ENCODE data around the gene KCNH5. TPM values are rescaled to one million over a fixed set of nuclear protein-coding genes. Genes with fewer than 3 reads are reported as not detected.

The KCNH5 gene
- total RNA-seq, 1 experiment from 2014 or later, result not detected

DNA sequence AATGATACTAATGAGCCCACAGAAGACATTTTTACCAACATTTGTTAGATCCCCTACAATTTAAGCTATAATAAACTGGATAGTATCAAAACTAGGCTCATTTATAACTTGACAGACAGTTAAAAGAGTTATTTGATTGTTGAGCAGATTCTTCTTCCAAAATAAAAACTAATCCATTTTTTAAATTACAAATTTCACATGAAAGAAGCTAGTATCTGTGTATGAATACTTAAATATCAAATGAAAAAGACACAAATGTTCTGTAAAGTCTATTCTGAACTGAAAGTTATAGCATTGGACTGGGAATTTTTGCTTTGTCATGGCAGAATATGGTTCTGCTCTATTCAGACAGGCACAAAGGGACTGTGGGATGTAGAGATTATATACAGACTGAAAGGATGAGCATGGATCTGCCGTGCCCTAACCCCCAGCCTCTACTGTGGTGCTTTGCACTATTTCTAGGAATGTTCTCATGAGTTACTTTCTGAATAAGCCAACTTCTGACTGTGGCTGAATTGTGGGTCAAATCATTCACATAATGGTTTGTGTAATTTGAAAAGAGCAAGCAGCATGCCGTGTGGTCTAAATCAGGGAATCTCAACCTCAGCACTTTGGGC, 352.7 kb downstream of the KCNH5 start:
- POLR2A ChIA-PET, result interaction anchor here (0.6 to 1.6 kb wide), 11 partner anchors 8 to 502 kb away, joined by 3 to 9 read pairs (median 4); no protein-coding TSS in a partner anchor

DNA sequence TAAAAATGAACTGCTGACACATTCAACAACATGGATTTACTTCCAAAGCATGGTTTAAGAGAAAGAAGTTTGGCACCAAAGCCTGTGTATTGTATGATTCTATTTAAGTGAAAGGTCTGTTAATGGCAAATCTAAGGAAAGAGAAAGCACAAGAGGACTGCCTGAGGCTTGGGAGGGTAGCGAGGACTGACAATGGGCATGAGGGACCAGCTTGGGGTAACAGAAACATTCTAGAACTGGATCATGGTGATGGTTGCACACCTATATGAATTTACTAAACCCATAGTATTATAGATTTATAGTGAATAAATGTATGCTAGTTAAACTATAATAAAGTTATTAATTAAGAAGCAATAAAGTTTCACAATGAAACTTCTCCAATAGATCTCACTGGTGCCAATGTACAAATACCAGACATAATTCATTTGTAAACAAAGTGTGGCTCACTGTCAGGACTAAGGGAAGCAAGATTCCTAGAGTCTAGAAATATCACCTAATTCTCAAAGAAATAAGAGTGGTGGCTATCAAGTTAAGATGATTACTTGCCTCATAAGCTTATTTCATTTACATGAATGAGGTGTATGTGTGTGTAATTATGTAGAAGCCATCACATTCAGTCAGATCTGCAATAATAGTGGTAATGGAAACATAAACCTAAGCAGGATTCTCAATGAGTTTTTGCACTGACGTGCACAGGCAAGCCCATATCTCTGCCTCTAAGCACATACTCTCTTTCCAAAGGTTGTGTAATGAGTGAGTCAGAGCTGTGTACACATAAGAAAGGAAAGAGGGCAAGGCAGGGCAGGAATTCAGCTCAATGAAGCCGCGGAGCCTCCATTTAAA, 353.4 kb downstream of the KCNH5 start:
- Mint-ChIP-seq H3K4me1 (ENCODE audit: insufficient read depth, unreplicated experiment) (peaks cover 33% of the 10 kb centered on the region), H3K9me3 (ENCODE audit: unreplicated experiment) (no peaks in the 10 kb centered on the region), H3K27me3 (ENCODE audit: insufficient read depth, unreplicated experiment) (no peaks in the 10 kb centered on the region), H3K36me3 (ENCODE audit: insufficient read depth, unreplicated experiment) (peaks cover 5% of the 10 kb centered on the region), H3K27ac (ENCODE audit: low read depth, unreplicated experiment) (peak overlapping the region; percentile 97), H3K4me3 (ENCODE audit: unreplicated experiment) (peak overlapping the region; percentile 38)
- TF ChIP-seq, protein P1, sequence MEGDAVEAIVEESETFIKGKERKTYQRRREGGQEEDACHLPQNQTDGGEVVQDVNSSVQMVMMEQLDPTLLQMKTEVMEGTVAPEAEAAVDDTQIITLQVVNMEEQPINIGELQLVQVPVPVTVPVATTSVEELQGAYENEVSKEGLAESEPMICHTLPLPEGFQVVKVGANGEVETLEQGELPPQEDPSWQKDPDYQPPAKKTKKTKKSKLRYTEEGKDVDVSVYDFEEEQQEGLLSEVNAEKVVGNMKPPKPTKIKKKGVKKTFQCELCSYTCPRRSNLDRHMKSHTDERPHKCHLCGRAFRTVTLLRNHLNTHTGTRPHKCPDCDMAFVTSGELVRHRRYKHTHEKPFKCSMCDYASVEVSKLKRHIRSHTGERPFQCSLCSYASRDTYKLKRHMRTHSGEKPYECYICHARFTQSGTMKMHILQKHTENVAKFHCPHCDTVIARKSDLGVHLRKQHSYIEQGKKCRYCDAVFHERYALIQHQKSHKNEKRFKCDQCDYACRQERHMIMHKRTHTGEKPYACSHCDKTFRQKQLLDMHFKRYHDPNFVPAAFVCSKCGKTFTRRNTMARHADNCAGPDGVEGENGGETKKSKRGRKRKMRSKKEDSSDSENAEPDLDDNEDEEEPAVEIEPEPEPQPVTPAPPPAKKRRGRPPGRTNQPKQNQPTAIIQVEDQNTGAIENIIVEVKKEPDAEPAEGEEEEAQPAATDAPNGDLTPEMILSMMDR (IDR thresholded peaks at IDR 0.05; ENCODE audit: unreplicated experiment), result no peak
- intact Hi-C loops (cut with micrococcal nuclease), result loop anchor here (5.0 to 10.0 kb wide), 2 partner anchors 353 to 515 kb away; partner anchors contain the start of gene KCNH5
- ChIA-PET CTCF (interaction anchor here (1.2 kb wide), 2 partner anchors 15 to 43 kb away, joined by 3 read pairs; no protein-coding TSS in a partner anchor), POLR2A (interaction anchor here (0.6 to 1.6 kb wide), 14 partner anchors 9 to 1226 kb away, joined by 3 to 9 read pairs (median 4); no protein-coding TSS in a partner anchor)
- TSS peak; percentile 83 for BruUV-seq (replicated peaks)
- DNase-seq (ENCODE audit: unreplicated experiment), result peak; percentile 97

More for the DNA sequence above, 352.7 kb downstream of the KCNH5 start:
- peak overlapping the region; percentile 38 for H3K4me3 Mint-ChIP-seq (ENCODE audit: unreplicated experiment)
- H3K27me3 Mint-ChIP-seq (ENCODE audit: insufficient read depth, unreplicated experiment), result no peaks in the 10 kb centered on the region
- BruUV-seq (replicated peaks), result TSS peak; percentile 95
- TF ChIP-seq, protein P1 (IDR thresholded peaks at IDR 0.05; ENCODE audit: unreplicated experiment), result no peak
- H3K36me3 Mint-ChIP-seq (ENCODE audit: insufficient read depth, unreplicated experiment), result peaks cover 5% of the 10 kb centered on the region
- peak overlapping the region; percentile 97 for H3K27ac Mint-ChIP-seq (ENCODE audit: low read depth, unreplicated experiment)
- H3K4me1 Mint-ChIP-seq (ENCODE audit: insufficient read depth, unreplicated experiment), result peaks cover 33% of the 10 kb centered on the region
- intact Hi-C loops (cut with micrococcal nuclease), result loop anchor here (5.0 to 10.0 kb wide), 2 partner anchors 352 to 515 kb away; partner anchors contain the start of gene KCNH5
- CTCF ChIA-PET, result interaction anchor here (0.7 to 1.2 kb wide), 3 partner anchors 16 to 86 kb away, joined by 3 read pairs; no protein-coding TSS in a partner anchor
- DNase-seq (ENCODE audit: unreplicated experiment), result no peak
- H3K9me3 Mint-ChIP-seq (ENCODE audit: unreplicated experiment), result no peaks in the 10 kb centered on the region

DNA sequence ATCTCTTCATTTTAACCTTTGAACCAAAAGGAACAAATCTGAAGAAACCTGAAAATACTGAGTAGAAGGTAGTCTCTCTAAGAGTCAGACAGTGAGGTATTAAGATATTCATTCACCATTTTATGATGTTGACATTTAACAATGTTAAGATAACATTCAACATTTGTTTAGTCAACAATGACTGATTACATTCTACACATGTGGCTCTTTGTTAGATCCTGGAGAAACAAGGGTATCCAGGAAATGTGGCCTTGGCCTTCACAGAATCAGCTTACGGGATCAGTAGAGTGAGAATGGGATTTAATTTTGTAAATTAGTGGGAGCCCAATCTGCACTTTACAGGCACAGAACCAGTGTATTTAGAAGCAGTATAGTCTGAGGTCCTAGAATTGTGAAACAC, 355.5 kb downstream of the KCNH5 start:
- Mint-ChIP-seq H3K4me1 (ENCODE audit: insufficient read depth, unreplicated experiment) (peaks cover 33% of the 10 kb centered on the region), H3K9me3 (ENCODE audit: unreplicated experiment) (no peaks in the 10 kb centered on the region), H3K36me3 (ENCODE audit: insufficient read depth, unreplicated experiment) (peaks cover 5% of the 10 kb centered on the region), H3K27me3 (ENCODE audit: insufficient read depth, unreplicated experiment) (no peaks in the 10 kb centered on the region), H3K4me3 (ENCODE audit: unreplicated experiment) (no peak overlapping the region), H3K27ac (ENCODE audit: low read depth, unreplicated experiment) (no peak overlapping the region)
- TF ChIP-seq, protein P1 (IDR thresholded peaks at IDR 0.05; ENCODE audit: unreplicated experiment), result no peak
- intact Hi-C loops (cut with micrococcal nuclease), result loop anchor here (5.0 to 10.0 kb wide), 2 partner anchors 355 to 512 kb away; partner anchors contain the start of gene KCNH5
- no TSS peak for BruUV-seq (replicated peaks)
- ChIA-PET POLR2A (interaction anchor here (1.1 kb wide), 1 partner anchor 7 kb away, joined by 3 read pairs; no protein-coding TSS in a partner anchor), CTCF (interaction anchor here (0.6 kb wide), 1 partner anchor 251 kb away, joined by 4 read pairs; no protein-coding TSS in a partner anchor)
- DNase-seq (ENCODE audit: unreplicated experiment), result no peak
